HG03460 (cell line): Measurements from ENCODE around the gene RAD51B.
"Not testable (repeated sequence)": the region's sequence is repeated elsewhere in the genome, so short reads cannot be mapped to it uniquely, and the experiment has no call there.

Experiments
- ATAC-seq: cut with Tn5 transposase; IDR thresholded peaks from one replicate; pipeline ENCODE4 v1.9.1; 2021; ENCODE audit not compliant: unreplicated experiment

The RAD51B gene

GRCh38 chr14:68741477-68741791 lies 921.9 kb downstream of the RAD51B start:
- no peak for ATAC-seq

- peak; percentile 82 for ATAC-seq
Measured at GRCh38 chr14:68741839-68742470, 922.4 kb downstream of the RAD51B start.

GRCh38 chr14:68744613-68745012 lies 925.0 kb downstream of the RAD51B start:
- no peak for ATAC-seq

- ATAC-seq: no peak
Measured at GRCh38 chr14:68747393-68747792, 927.8 kb downstream of the RAD51B start.

- ATAC-seq: no peak
Measured at GRCh38 chr14:68748260-68748659, 928.7 kb downstream of the RAD51B start.

GRCh38 chr14:68748691-68749090 lies 929.1 kb downstream of the RAD51B start:
- no peak for ATAC-seq

GRCh38 chr14:68749487-68750475 lies 930.2 kb downstream of the RAD51B start:
- ATAC-seq: no peak

- ATAC-seq: no peak
Measured at GRCh38 chr14:68752271-68753006, 932.9 kb downstream of the RAD51B start.

GRCh38 chr14:68753690-68754089 lies 934.1 kb downstream of the RAD51B start:
- no peak for ATAC-seq

GRCh38 chr14:68755016-68755353 lies 935.4 kb downstream of the RAD51B start:
- no peak for ATAC-seq

GRCh38 chr14:68756000-68756481 lies 936.5 kb downstream of the RAD51B start:
- ATAC-seq: no peak

GRCh38 chr14:68756734-68757133 lies 937.2 kb downstream of the RAD51B start:
- ATAC-seq: no peak

GRCh38 chr14:68757618-68758081 lies 938.1 kb downstream of the RAD51B start:
- no peak for ATAC-seq

GRCh38 chr14:68758301-68758700 lies 938.7 kb downstream of the RAD51B start:
- ATAC-seq: no peak

- no peak for ATAC-seq
Measured at GRCh38 chr14:68759017-68759560, 939.5 kb downstream of the RAD51B start.

- no peak for ATAC-seq
Measured at GRCh38 chr14:68759937-68760336, 940.4 kb downstream of the RAD51B start.

GRCh38 chr14:68760761-68761160 lies 941.2 kb downstream of the RAD51B start:
- no peak for ATAC-seq

- ATAC-seq: no peak
Measured at GRCh38 chr14:68761391-68761790, 941.8 kb downstream of the RAD51B start.

GRCh38 chr14:68762953-68763764 lies 943.6 kb downstream of the RAD51B start:
- no peak for ATAC-seq

- ATAC-seq: not testable (repeated sequence)
Measured at GRCh38 chr14:68763843-68764242, 944.3 kb downstream of the RAD51B start.
